Sigmoid colon (tissue), 7 donors: ENCODE results near the gene SH3RF3. TPM values are rescaled to one million over a fixed set of nuclear protein-coding genes. Genes with fewer than 3 reads are reported as not detected.
"Not testable (repeated sequence)": the region's sequence is repeated elsewhere in the genome, so short reads cannot be mapped to it uniquely, and the experiment has no call there.

Experiments
- DNase-seq: peaks from one replicate; pipeline ENCODE4 v3.0.0-alpha.2; 2019
- H3K27ac ChIP-seq, 4 donors: fragments of 200-600 bp; sonication (generic); one replicate each; pipeline ENCODE4 v1.5.1; 2016 to 2019; ENCODE audit warnings: mild to moderate bottlenecking in 1 of 4
- H3K27me3 ChIP-seq, 3 donors: fragments of 200-600 bp; sonication (generic); one replicate each; pipeline ENCODE4 v1.5.1; 2019; ENCODE audit warnings: mild to moderate bottlenecking in 1 of 3
- H3K36me3 ChIP-seq, 4 donors: fragments of 200-600 bp; sonication (generic); one replicate each; pipeline ENCODE4 v1.5.1; 2016 to 2019
- H3K4me1 ChIP-seq, 4 donors: fragments of 200-600 bp; sonication (generic); one replicate each; pipeline ENCODE4 v1.5.1; 2017 to 2019
- H3K4me3 ChIP-seq, 4 donors: fragments of 200-600 bp; sonication (generic); one replicate each; pipeline ENCODE4 v1.5.1; 2017 to 2019; ENCODE audit warnings: mild to moderate bottlenecking in 2 of 4, moderate library complexity in 1 of 4
- H3K9me3 ChIP-seq, 4 donors: fragments of 200-600 bp in 3 of 4; sonication (generic) in 3 of 4; one replicate each; pipeline versions ENCODE4 v1.5.1 to v1.6.1; 2013 to 2019
- EP300 ChIP-seq, 4 donors: sonication (generic); formaldehyde crosslinking; IDR thresholded peaks; one replicate each; pipeline ENCODE4 v1.6.1; 2017; ENCODE audit warnings: antibody characterized with exemption in 4 of 4
- POLR2A ChIP-seq, 2 donors: fragments of 450-650 bp; IDR thresholded peaks; one replicate each; pipeline ENCODE4 v1.6.1; 2016; ENCODE audit warnings: antibody characterized with exemption in 2 of 2, mild to moderate bottlenecking in 2 of 2, moderate library complexity in 2 of 2
- POLR2AphosphoS5 ChIP-seq, 4 donors: sonication (generic); formaldehyde crosslinking; IDR thresholded peaks; one replicate each; pipeline ENCODE4 v1.6.1; 2017; ENCODE audit warnings: antibody characterized with exemption in 4 of 4
- WGBS, 2 donors: extraction: QIAGEN DNeasy Blood & Tissue Kit; methylation state at CpG; one replicate each; pipeline ENCODE4 v1.1.7; 2013; 5-methylcytosine and 5-hydroxymethylcytosine counted together
- intact Hi-C: fragments of 100-400 bp; cut with DNase I; formaldehyde crosslinking; loops from one replicate; pipeline ENCODE4 v1.15.1; 2023
- polyA plus RNA-seq, 3 donors: library from polyadenylated mRNA; stranded (reverse); fragments of 200-250 nt; gene quantifications; one replicate each; pipeline ENCODE4 v1.2.3, GENCODE V29; 2013
- total RNA-seq, 4 donors: library from RNA; depleted of rRNA; stranded (reverse); fragments of >200 nt; gene quantifications; one replicate each; pipeline ENCODE4 v1.1.0, GENCODE V29; 2016
- TF ChIP-seq, protein P1 (sequence below), 4 experiments: fragments of 450-650 bp in 3 of 4; fragments of 200-600 bp in 1 of 4; IDR thresholded peaks; one replicate each; pipeline ENCODE4 v1.5.1; 2016 to 2019; ENCODE audit warnings: antibody characterized with exemption in 4 of 4, mild to moderate bottlenecking in 3 of 4, moderate library complexity in 2 of 4
- donor health status: healthy with polysubstance abuse.
- donor health status: Bipolar disorder and iron deficiency.
- donor health status: healthy.

The SH3RF3 gene
- total and polyA plus RNA-seq, 7 donors = 0.69 to 10.0 (median 3.4) TPM

DNA sequence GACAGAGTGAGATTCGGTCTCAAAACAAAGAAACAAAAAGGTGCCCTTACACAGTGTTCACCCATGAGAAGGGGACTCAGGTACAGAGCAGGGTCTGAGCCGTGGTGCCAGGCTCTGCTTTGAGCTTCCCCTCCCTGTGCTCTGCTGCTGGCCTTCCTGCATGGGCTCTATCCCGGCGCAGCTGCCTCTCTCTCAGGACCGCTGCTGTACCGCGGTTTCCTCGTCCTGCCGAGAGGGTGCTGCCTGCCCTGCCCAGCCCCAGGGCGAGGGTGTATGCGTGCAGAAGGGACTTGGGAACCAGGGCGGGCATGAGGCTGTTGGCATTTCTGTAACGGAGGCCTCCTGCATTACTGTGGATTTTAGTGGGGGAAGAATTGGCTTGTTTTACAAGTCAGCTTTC lies 30.1 kb downstream of the SH3RF3 start:
- TF ChIP-seq, protein P1, sequence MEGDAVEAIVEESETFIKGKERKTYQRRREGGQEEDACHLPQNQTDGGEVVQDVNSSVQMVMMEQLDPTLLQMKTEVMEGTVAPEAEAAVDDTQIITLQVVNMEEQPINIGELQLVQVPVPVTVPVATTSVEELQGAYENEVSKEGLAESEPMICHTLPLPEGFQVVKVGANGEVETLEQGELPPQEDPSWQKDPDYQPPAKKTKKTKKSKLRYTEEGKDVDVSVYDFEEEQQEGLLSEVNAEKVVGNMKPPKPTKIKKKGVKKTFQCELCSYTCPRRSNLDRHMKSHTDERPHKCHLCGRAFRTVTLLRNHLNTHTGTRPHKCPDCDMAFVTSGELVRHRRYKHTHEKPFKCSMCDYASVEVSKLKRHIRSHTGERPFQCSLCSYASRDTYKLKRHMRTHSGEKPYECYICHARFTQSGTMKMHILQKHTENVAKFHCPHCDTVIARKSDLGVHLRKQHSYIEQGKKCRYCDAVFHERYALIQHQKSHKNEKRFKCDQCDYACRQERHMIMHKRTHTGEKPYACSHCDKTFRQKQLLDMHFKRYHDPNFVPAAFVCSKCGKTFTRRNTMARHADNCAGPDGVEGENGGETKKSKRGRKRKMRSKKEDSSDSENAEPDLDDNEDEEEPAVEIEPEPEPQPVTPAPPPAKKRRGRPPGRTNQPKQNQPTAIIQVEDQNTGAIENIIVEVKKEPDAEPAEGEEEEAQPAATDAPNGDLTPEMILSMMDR (IDR thresholded peaks at IDR 0.05) = no peak
- TF ChIP-seq POLR2A (IDR thresholded peaks at IDR 0.05) (no peak), POLR2AphosphoS5 (IDR thresholded peaks at IDR 0.05) (no peak), EP300 (IDR thresholded peaks at IDR 0.05) (no peak)
- no peaks in the 10 kb centered on the region for H3K9me3 ChIP-seq
- no peaks in the 10 kb centered on the region for H3K36me3 ChIP-seq
- 74 to 89% methylated on average over 13 of the region's 13 CpGs for WGBS, 2 donors
- H3K27me3 ChIP-seq = no peaks in the 10 kb centered on the region
- H3K4me3 ChIP-seq = no peak overlapping the region
- DNase-seq = no peak
- peaks cover 0 to 12% (median 12%) of the 10 kb centered on the region in 4 donors for H3K4me1 ChIP-seq
- intact Hi-C loops = no loop called here
- H3K27ac ChIP-seq = no peak overlapping the region

DNA sequence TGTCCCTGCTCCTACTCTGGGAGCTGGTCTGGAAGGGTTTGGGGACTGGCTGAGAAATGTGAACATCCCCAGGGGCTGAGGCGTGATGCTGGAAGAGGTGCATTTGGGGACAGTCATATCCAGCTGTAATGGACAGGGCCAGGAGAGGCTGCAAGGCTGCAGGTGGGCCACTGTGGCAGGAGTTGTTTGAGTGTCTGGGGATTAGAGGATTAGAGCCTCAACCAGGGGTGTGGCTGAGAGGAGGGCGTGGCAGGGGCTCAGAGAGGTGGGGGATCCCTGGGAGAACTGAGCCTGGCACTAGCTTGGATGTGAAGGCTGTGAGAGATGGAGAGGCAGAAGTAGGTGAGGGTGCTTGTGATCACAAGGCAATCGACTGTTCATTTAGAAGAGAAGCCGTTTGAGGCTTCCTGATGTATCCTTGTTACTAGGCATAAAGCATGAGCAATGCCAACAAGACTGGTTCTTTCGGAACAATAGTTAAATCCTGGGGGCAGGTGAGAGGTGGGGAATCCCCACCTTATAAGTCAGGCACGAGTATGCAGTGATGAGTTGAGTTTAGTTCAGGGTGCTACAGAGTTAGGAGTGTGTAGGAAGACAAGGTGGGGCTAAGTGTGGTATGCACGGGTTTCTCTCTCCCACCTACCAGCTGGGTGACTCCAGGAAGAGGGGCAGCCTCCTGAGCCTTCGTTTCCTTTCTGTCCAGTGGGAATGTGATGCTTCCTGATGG lies 31.9 kb downstream of the SH3RF3 start:
- Histone ChIP-seq H3K27ac (no peak overlapping the region), H3K27me3 (no peaks in the 10 kb centered on the region), H3K4me3 (no peak overlapping the region), H3K4me1 (peaks cover 0 to 30% (median 29%) of the 10 kb centered on the region in 4 donors), H3K9me3 (no peaks in the 10 kb centered on the region), H3K36me3 (no peaks in the 10 kb centered on the region)
- 58 to 77% methylated on average over 8 of the region's 8 CpGs for WGBS, 2 donors
- TF ChIP-seq POLR2A (IDR thresholded peaks at IDR 0.05) (no peak), EP300 (IDR thresholded peaks at IDR 0.05) (no peak), POLR2AphosphoS5 (IDR thresholded peaks at IDR 0.05) (no peak)
- TF ChIP-seq, protein P1 (IDR thresholded peaks at IDR 0.05) = no peak
- intact Hi-C loops = no loop called here
- DNase-seq = no peak

DNA sequence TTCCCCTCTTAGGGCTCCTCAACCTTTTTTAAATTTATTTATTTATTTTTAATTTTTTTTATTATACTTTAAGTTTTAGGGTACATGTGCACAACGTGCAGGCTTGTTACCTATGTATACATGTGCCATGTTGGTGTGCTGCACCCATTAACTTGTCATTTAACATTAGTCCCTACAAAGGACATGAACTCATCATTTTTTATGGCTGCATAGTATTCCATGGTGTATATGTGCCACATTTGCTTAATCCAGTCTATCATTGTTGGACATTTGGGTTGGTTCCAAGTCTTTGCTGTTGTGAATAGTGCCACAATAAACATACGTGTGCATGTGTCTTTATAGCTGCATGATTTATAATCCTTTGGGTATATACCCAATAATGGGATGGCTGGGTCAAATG lies 33.4 kb downstream of the SH3RF3 start:
- WGBS, 2 donors = 52 to 91% methylated on average over 2 of the region's 2 CpGs
- H3K27ac ChIP-seq, H3K9me3 ChIP-seq, H3K27me3 ChIP-seq, H3K4me3 ChIP-seq, H3K36me3 ChIP-seq, DNase-seq, intact Hi-C loops: not testable (repeated sequence)
- H3K4me1 ChIP-seq = peaks cover 0 to 43% (median 42%) of the 10 kb centered on the region in 4 donors

GRCh38 chr2:109162999-109163398 lies 34.0 kb downstream of the SH3RF3 start:
- intact Hi-C loops = no loop called here
- TF ChIP-seq POLR2AphosphoS5 (IDR thresholded peaks at IDR 0.05) (peak in 1 of 4 donors; percentile 10), EP300 (IDR thresholded peaks at IDR 0.05) (no peak)
- Histone ChIP-seq H3K4me3 (no peak overlapping the region), H3K36me3 (no peaks in the 10 kb centered on the region), H3K27me3 (no peaks in the 10 kb centered on the region), H3K9me3 (no peaks in the 10 kb centered on the region), H3K27ac (peak overlapping the region in 2 of 4 donors; percentile 25 to 56), H3K4me1 (peaks cover 0 to 46% (median 42%) of the 10 kb centered on the region in 4 donors)
- DNase-seq = no peak
- 33 to 62% methylated on average over 7 of the region's 7 CpGs for WGBS, 2 donors

GRCh38 chr2:109164311-109164710 lies 35.3 kb downstream of the SH3RF3 start:
- no peak for DNase-seq

More at GRCh38 chr2:109164311-109164710, 35.3 kb downstream of the SH3RF3 start:
- TF ChIP-seq EP300 (IDR thresholded peaks at IDR 0.05) (no peak), POLR2AphosphoS5 (IDR thresholded peaks at IDR 0.05) (no peak), POLR2A (IDR thresholded peaks at IDR 0.05) (no peak)
- TF ChIP-seq, protein P1 (IDR thresholded peaks at IDR 0.05) = no peak
- Histone ChIP-seq H3K27me3 (no peaks in the 10 kb centered on the region), H3K27ac (peak overlapping the region; percentile 36 to 78 (median 58)), H3K4me1 (peaks cover 0 to 46% (median 44%) of the 10 kb centered on the region in 4 donors), H3K9me3 (no peaks in the 10 kb centered on the region), H3K36me3 (no peaks in the 10 kb centered on the region), H3K4me3 (no peak overlapping the region)
- 48 to 72% methylated on average over 1 of the region's 1 CpG for WGBS, 2 donors
- intact Hi-C loops = no loop called here
